Activated T-cell treated with anti-CD3 and anti-CD28 coated beads for 24 hours (primary cell): ENCODE measurements around the gene SIPA1.

Source experiments
- DNase-seq: peaks from one replicate; pipeline ENCODE4 v3.0.0-alpha.2; 2020; ENCODE audit warnings: low read depth

Gene SIPA1

GRCh38 chr11:65643971-65644370 is 6.1 kb downstream of the SIPA1 start:
- DNase-seq, result no peak

GRCh38 chr11:65644837-65645236 is 6.9 kb downstream of the SIPA1 start:
- no peak for DNase-seq

DNA sequence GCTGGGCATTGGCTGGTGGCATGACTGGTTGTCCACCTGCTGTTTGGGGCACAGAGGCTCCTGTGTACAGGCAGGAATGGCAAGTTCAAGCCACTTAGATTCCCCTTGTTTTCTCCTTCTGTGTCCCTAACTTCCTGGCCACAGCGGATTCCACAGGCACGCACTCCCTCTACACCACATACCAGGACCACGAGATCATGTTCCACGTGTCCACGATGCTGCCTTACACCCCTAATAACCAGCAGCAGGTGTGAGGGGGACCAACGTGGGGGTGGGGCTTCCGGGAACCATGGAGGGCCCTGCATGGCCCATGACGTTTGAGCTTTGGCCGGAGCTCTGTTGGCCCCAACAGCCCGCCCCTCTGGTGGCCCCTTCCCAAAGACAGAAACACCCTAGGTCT is 7.8 kb downstream of the SIPA1 start:
- DNase-seq, result no peak

GRCh38 chr11:65646288-65646957 is 8.5 kb downstream of the SIPA1 start:
- no peak for DNase-seq

GRCh38 chr11:65646958-65647701 is 9.2 kb downstream of the SIPA1 start:
- DNase-seq, result no peak

DNA sequence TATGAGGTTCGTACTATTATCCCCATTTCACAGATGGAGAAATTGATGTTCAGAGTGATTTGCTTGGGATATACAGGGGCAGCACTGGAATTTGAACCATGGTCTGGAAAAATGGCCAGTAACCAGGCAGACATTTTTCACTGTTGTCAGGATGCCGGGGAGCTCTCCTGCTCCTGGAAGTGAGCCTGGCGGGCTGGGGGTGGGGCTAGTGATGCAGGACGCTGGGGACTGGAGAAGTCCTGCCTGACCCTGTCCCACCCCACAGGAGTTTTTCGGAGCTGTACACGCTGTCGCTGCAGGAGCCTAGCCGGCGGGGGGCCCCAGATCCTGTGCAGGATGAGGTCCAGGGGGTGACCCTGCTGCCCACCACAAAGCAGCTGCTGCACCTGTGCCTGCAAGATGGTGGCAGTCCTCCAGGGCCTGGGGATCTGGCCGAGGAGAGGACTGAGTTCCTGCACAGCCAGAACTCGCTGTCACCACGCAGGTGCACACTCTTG is 11.1 kb downstream of the SIPA1 start:
- DNase-seq, result no peak

DNA sequence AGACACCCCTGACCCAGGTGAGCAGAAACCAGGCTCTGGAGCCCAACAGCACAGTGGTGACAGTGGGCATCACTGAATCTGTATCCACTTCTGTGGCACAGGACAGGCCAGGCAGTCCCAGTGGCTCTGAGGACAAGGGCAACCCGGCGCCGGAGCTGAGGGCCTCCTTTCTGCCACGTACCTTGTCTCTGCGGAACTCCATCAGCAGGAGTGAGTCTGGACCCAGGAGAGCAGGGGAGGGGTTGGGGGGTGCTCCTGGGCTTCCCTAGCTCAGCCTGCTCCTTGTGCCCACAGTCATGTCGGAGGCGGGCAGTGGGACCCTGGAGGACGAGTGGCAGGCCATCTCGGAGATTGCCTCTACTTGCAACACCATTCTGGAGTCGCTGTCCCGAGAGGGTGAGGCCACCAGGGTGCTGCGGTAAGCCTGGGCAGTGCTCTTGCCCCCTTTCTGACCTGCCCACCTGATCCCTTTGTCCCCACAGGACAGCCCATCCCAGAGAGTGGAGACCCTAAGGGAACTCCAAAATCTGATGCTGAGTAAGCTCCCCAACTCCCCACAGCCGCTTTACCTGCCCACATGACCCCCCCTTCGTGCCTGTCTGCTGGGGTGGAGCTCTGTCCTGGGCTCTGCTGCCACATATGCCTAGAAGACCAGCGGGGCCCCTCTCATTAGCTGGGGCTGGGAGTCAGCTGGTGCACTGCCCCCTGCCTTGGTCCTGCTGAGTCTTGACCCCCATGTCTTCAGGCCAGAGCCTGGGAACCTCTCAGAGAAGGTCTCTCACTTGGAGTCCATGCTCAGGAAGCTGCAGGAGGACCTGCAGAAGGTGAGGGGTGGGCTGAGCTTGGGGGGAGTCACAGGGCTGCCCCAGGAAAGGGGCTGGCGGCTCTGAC is 12.0 kb downstream of the SIPA1 start:
- no peak for DNase-seq

GRCh38 chr11:65650547-65651338 is 12.8 kb downstream of the SIPA1 start:
- DNase-seq, result no peak

DNA sequence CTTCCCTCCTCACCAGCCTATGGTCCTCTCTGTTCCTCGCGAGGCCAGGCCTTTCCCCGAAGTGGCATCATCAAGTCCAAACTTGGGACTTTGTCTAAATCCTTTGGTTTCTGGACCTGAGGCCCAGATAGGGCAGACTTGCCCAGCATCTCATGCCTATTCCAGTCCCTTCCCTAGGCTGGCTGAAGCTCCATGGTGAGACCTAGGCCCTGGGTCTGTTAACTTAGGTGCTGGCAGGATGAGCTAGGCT is 13.4 kb downstream of the SIPA1 start:
- no peak for DNase-seq

DNA sequence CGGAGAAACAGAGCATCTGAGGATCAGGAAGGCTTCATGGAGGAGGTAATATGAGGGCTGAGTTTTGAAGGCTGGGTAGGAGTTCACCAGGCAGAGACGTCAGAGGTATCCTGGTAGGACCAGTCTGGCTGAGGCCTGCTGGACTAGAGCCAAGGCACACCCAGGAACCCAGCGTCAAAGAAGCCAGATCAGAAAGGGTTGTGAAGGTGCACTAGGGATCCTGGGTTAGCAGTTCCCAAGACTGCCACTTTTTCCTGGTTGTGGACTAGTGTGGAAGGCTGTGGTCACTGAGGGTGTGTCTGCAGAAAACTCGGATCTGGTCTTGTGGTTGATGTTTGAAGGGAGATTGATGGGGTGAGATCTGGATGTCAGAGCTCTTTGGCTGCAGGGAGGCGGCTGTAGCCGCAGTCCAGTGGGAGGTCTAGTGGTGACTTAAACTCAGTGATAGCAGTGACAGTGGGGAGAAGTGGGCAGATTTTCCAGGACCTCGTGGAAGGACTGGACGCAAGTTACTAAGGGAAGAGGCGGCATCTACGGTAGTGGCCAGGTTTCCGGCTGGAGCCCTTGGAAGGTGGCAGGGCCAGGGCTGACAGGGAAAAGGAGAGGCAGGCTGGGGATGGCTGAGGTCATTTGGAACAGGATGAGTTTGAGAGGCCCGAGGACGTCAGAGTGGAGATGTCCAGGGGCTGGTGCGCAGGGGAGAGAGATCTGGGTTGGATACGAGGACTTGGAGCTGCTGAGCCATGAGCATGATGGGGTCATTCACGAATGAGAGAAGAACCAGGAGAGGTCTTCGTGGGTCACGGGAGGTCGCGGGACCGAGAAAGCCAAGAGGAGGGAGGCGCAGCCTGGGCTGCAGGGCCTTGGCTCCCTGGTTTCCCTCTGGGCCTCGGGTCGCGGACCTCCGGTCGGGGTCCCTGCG is 13.9 kb downstream of the SIPA1 start:
- DNase-seq, result no peak

DNA sequence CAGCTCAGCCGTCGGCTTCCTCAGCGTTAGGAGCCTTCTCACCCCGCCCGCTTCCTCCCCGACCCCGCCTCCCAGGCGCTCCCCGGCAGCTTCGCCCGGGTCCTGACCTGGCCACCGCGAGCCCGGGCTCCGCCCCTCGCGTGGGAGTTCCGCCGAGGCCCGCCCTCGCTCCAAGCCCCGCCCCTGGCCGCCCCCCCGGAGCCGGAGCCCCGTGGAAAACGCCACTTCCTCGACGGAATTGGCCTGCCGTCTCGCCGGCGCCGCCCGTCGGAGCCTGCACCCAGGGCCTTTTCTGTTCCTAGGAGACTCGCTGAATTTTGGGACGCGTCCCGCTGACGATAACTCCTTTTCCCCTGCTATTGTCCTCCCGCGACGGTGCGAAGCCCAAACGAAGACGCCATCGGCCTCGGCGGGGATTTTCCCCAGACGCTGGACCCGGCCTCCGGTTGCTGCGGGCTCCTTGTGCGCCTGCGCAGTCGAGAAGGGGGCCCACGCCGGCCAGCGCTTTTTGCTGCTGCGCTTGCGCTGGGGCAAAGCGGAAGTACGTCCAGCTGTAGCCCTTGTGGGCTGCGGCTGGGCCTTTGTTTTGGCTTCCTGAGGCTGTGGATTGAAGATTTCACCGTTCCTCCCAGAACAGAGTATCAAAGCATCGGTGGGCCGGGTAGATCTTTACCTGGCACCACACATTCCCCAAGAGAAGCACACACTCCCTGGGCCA is 14.8 kb downstream of the SIPA1 start:
- peak; percentile 94 for DNase-seq

DNA sequence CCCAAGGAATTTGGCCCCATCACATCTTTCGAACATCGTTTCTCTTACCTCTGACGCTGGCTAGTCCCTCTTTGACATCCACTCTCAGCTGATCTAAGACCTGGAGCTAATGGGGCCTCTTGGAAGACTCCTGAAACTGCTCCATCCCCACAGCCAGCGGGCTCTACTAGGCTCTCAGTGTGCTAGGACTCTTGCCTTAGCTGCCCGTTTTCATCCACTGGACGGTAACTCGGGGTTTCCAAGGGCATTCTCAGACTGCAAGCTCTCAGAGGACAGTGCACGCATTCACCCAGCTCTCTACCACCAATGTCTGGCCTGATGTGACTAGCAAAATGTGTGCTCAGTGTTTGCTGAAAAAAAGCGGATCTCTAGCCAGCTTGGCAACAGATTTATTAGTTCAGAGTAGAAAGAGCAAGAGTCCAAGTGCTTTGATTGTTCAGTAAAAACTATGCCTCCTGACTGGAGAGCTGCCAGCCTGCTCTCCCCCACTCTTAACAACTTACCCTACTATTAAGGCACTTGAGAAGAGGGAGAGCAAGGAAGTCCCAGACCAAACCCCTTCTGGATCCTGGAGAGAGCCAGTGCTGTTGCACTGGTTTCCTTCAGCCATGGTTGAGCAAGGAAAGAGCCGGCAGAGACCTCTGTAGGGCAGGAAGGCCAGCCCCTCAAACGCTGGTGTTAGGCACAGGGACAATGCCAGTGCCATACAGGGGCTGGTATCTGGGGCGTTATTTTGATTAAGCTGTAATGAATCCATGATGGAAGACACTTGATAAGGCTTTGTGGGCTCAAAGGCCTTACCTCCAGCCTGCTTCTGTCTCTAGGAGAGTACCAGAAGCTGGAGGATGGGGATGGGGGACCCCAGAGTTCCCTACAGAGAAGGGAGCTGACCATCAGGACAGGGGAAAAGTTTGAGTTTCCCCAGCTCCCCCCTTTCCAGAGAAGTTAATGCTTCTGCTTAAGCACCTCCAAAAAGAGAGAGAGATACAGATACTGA is 15.6 kb downstream of the SIPA1 start:
- no peak for DNase-seq

- DNase-seq, result no peak
Observed at GRCh38 chr11:65654375-65655349, 16.8 kb downstream of the SIPA1 start.

DNA sequence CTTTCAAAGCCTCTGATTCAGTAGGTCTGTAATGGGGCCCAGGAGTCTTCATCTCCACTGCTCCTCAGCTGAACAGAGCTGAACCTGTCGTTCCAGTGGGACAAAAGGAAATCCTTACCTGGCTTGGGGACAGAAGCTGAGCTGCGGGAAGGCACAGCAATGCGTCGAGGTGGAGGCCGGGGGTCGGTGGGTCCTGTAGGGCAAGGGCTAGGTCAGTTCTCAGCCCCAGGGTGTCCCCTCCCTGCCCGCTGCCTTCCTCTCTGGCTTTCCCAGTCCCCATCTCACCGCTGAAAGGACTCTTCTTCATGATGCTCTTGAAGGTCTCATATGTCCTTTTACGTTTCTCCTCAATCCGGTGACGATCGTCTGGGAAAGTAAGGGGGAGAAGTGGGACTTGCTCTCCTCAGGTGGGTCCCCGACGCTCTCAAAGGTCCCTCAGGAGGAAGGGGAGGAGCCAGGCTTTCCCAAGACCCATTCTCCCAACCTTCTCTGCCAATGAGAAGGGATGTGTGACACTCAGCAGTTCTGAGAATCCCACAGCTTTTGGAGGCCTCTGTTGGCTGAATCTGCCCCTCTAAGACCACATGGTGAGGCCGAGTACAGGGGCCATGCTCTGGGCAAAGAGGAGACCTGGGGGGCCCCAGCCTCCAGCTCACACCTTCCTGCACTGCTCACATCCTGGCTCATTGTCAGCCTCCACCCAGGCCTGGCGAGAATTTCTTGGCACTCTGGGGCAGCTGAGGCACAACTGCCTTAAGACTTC is 17.9 kb downstream of the SIPA1 start:
- DNase-seq, result no peak

DNA sequence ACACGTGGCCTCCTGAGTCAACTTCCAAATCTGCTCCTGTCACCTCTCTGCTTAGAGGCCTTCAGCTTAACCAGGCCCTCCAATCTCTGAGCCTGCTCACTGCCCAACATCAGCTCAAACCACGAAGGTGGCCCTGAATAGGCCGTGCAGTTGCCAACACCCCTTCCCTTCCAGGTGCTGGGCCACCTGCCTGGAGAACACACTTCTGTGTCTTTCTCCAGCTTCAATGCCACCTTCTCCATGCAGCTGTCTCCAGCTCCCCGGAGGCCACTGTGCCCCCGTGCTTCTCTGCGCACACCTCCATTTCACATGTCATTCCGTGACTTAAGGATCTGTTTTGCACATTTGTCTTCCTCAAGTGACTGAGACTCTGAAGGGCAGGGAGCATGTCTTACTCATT is 19.5 kb downstream of the SIPA1 start:
- no peak for DNase-seq

- no peak for DNase-seq
Observed at GRCh38 chr11:65658174-65659021, 20.5 kb downstream of the SIPA1 start.
